Stimulated activated CD4-positive, alpha-beta T cell treated with anti-CD3 and anti-CD28 coated beads, Interleukin-1b, Interleukin-23, amount 100 ng/mL, for 24 hours (primary cell): ENCODE data around the gene IGFBP4.
"Not testable (repeated sequence)": the region's sequence is repeated elsewhere in the genome, so short reads cannot be mapped to it uniquely, and the experiment has no call there.

Source experiments
- DNase-seq, 4 experiments: peaks; one replicate each; pipeline ENCODE4 v3.0.0-alpha.2; 2020; ENCODE audit warnings: low read depth in 4 of 4, low spot score in 1 of 4

The IGFBP4 gene

DNA sequence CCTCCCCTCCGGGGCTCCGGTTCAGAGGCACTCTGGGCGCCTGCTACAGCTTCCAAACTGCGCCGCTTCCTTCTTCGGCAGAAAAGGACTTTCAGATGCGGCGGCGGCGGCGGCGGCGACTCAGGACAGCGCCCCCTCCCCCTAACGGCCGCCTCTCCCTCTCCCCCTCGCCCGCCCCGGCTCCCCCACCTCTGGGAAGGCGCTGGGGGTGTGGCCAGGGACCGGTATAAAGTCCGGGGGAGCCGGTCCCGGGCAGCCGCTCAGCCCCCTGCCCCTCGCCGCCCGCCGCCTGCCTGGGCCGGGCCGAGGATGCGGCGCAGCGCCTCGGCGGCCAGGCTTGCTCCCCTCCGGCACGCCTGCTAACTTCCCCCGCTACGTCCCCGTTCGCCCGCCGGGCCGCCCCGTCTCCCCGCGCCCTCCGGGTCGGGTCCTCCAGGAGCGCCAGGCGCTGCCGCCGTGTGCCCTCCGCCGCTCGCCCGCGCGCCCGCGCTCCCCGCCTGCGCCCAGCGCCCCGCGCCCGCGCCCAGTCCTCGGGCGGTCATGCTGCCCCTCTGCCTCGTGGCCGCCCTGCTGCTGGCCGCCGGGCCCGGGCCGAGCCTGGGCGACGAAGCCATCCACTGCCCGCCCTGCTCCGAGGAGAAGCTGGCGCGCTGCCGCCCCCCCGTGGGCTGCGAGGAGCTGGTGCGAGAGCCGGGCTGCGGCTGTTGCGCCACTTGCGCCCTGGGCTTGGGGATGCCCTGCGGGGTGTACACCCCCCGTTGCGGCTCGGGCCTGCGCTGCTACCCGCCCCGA, at the start of gene IGFBP4:
Gene IGFBP4 (plus strand): TSS at position 255 of the 792 bp plus-strand sequence. CDS start 286 bp downstream, at position 541.
- DNase-seq: peak in 3 of 4 experiments; percentile 36 to 62 (median 37)

DNA sequence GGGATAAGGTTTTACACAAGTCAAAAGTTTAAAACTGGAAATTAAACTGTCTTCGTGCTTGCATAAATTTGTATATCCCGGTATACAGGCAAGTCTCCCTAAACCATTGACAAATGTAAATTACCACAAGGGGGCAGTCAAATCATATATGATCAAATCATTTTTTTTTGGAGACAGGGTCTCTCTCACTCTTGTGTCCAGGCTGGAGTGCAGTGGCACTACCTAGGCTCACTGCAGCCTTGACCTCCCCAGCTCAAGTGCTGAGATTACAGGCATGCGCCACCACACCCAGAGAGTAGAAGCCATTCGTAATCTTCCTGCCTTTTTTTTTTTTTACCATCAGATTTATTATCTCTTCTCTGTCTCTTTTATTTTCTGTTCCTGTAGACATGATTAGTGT, 44.1 kb upstream of the IGFBP4 start:
- DNase-seq: no peak

DNA sequence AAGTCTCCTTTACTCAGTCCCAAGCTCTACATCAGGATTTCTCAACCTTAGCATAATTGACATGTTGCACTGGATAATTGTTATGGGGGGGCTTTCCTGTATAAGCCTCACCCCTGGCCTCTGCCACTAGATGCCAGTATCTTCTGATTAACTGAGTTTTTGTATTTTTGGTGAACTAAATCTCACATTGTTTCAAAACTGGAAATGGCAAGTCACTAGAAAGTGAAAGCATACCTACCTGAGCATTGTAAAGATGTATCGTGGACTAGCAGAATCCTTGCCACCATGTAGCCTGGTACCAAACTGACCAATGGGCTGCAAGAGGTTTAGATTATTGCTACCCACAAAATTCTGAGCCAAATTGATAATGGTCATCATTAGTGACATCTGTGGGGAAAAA, 40.6 kb upstream of the IGFBP4 start:
- no peak for DNase-seq

DNA sequence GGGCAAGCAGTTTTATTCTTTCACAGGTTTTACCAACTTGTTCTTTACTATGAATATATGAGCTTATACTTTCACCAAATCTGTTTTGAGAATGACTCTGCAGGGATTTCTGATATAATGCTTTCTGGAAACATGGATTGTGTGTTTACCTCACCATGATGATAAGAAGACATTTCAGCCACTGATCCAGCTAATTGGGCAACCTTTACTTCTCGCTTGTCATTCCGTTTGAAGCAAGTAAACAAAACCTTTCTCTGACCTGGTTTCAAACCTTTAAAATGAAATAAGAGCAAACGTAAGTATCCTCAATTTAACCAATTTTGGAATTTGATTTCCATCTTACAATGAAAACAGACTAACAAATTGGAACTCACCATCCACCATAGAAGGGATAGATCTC, 39.2 kb upstream of the IGFBP4 start:
- DNase-seq: no peak

GRCh38 chr17:40407460-40407859, 35.8 kb upstream of the IGFBP4 start:
- DNase-seq: no peak

DNA sequence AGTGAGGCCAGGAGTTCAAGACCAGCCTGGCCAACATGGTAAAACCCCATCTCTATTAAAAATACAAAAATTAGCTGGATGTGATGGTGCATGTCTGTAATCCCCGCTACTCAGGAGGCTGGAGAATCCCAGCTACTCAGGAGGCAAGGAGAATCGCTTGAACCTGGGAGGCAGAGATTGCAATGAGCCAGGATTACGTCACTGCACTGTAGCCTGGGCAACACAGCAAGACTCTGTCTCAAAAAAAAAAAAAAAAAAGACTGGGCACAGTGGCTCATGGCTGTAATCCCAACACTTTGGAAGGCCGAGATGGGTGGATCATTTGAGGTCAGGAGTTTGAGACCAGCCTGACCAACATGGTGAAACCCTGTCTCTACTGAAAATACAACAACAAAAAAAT, 33.7 kb upstream of the IGFBP4 start:
- DNase-seq: not testable (repeated sequence)

DNA sequence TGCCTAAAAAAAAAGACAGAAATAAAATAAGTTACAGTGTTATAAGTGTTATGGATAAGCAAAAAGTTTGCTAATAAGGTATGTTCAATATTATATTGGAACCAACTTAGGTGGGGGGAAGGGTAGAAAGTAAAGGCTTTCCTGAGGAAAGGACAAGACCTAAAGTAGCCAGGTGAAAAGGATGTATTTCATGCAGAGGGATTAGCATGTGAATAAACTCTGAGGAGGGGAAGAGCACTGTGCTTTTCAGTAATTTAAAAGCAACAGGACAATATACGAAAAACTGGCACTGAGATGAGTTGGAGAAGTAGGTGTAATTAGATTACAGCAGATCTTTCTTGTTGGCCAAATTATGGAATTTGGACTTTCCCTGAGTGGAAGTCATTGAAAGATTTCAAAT, 33.2 kb upstream of the IGFBP4 start:
- no peak for DNase-seq

DNA sequence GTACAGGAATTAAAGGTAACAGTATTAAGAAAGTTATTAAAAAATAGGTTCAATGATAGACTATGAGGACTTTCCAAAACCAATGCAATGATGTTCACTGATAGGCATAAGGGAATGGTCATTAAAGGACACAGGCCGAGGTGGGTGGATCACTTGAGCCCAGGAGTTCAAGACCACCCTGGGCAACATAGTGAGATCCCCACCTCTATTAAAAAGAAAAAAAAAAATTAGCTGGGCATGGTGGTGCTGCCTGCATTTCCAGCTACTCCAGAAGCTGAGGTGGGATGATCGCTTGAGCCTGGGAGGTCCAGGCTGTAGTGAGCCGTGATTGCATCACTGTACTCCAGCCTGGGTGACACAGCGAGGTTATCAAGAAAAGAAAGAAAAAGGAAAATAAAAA, 31.4 kb upstream of the IGFBP4 start:
- no peak for DNase-seq

- no peak for DNase-seq
Observed at GRCh38 chr17:40412880-40413279, 30.4 kb upstream of the IGFBP4 start.

GRCh38 chr17:40414312-40414711, 28.9 kb upstream of the IGFBP4 start:
- DNase-seq: not testable (repeated sequence)

- DNase-seq: no peak
Observed at GRCh38 chr17:40415390-40415789, 27.9 kb upstream of the IGFBP4 start.

DNA sequence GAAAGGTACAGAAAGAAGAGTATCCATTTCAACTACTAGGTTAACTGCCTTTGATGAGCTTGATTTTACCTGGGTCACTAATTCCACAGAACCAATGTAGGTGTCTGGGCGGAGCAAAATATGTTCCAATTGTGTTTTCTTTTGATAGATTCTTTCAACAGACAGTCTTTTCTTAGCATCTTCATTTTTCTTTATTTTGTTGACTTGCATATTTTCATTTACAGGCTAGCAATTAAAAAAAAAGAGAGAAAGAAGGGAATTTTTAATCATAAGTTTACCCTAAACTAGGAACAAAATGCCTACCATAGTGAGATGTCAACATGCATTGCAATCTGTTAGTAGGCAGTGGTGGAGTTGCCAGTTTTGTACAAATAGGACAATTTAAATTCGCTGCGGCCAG, 26.6 kb upstream of the IGFBP4 start:
- no peak for DNase-seq

DNA sequence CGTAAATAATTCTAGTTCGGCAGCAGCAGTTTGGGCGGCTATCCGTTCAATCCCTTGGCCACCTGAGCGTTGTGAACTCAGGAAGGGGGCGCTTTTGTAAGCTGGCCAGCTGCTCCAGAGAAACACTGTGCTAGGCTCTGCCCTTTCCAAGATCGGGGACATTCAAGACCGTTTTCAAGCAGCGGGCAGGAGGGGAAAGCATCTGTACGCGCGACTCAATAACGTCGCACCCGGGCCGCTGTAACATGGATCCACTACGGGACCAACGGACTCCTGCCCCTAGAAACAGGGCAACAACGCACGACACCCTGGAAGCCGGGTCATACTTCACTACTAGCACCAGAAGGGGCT, 26.0 kb upstream of the IGFBP4 start:
- DNase-seq: peak in 2 of 4 experiments; percentile 8 to 12

DNA sequence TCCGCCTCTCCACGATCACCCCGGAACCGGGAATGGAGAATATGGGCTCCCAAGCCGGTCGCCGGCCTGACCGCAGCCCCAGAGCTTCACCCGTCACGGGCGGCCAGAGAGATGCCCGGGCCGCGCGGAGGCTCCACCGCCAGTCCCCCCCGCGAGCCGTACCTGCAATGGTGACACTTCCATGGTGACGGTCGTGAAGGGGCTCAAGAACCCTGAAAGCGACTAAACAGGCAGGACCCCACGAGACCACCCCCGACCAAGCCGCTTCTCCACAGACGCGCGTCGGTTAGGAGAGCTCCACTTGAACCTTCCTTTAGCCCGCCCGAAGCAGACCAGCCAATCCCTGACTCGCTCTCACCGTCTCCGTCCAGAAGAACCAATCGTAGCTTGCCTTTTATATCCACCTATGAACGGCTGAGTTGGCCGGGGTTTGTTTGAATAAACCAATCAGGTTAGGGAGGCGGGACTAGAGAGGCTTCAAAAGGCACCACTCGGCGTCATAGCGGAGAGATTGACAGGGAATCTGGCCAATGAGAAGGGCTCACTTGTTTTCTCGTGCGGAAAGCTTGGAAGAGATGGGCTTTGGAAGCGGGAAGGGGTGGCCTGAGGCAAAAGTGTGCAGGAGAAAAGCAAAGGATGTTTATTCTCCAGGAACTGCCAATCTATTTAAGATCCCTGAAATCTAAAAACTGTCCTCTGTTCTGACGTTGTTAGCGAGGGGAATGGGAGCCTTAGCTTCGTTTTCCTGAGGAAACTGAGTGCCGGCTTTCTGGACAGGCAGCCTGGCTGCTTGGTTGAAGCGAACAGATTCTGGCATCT, 25.4 kb upstream of the IGFBP4 start, which contains the start of gene TOP2A:
Gene TOP2A (minus strand): TSS at position 288 of the 819 bp plus-strand sequence. CDS start 105 bp downstream, at position 183.
- DNase-seq: peak; percentile 87 to 92 (median 89)

DNA sequence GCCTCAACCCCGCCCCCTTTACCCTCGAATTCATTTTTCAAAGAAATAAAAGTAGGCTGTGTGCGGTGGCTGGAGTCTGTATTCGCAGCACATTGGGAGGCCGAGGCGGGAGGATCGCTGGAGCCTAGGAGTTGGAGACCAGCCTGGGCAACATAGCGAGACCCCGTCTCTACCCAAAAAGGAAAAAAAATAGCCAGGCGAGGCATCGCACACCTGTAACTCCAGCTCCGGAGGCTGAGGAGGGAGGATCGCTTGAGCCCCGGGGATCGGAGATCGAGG, 24.9 kb upstream of the IGFBP4 start:
- no peak for DNase-seq

DNA sequence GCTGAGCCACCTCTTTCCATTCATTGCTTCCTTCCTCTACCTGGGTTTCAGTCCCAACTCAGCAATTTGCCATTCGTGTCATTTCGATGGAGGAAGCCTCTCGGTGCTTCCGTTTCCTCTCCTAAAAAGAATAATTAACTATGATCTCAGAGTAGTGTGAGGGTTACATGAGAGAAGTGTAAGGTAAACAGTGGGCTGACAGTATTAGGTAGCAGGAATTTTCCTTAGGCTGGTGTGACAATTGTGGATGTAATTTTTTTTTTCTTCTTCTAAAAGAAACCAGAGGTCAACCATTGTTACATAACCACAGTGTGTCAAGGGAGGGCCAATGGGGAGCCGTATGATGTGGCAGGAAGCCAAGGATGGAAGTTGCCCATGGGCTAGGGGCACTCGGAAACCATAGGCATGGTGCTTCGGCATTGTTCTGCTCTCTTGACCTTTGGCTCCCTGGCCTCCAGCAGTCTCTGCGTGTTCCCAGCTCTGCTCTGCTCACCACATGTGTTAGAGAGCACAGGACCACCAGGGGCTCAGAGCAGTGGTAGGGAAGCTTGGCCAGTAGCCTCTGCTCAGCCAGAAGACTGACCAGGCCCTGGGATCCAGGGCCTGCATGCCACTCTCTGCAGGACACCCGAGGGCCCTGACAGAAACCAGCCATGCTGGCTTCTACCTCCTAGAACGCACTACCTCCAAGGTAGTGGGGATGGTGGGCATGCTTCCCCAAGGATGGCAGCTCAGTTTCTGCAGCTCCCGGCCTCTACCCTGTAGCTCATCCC, 23.5 kb upstream of the IGFBP4 start:
- DNase-seq: no peak

DNA sequence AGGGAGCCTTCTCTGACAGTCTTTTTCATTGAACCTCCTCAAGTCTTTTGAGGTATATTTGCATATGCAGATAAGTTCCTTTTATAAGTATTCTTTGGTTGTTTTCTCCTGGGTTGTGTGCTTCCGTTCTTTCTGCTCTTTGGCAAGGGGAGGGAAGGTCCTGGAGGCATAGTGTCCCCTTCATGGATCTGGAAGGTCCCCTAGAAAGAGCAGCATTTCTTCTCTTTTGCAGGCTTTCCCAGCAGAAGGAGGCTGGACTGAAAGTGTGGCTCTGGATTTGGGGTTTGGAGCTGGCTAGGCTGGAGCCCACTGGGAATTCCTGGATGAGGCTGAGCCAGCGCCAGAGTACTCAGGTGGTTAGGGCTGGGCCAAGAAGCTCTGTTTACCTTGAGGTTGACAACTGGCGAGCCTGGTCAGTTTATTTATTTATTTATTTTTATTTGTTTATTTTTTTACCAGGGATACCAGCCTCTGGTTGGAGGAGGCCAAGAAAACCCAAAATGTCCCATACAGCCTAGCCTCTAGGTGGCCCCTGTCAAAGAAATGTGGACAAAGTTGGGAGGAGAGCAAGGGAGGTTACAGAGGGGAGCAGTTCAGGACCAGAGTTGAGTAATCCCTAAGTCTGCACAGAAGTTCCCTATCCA, 20.1 kb upstream of the IGFBP4 start:
- no peak for DNase-seq

DNA sequence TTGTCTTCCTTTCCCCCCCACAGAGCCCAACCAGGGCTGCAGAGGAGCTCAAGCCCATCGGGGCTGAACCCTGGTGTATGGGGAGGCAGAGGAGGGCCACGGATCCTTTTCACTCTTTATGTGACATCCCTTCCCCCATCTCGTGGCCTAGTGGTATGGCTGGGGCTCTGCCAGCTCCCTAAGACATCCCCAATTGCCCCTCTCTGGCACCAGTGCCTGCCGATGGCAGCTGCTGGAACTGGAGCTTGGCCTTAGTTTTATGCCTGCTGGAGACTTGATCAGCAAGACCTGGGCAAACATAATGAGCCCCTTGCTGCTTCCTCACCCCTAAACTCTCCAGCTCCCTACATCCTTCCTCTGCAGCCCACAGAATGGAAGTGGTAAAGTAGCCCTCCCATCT, 17.5 kb upstream of the IGFBP4 start:
- DNase-seq: no peak

- no peak for DNase-seq
Observed at GRCh38 chr17:40427002-40427491, 16.2 kb upstream of the IGFBP4 start.

DNA sequence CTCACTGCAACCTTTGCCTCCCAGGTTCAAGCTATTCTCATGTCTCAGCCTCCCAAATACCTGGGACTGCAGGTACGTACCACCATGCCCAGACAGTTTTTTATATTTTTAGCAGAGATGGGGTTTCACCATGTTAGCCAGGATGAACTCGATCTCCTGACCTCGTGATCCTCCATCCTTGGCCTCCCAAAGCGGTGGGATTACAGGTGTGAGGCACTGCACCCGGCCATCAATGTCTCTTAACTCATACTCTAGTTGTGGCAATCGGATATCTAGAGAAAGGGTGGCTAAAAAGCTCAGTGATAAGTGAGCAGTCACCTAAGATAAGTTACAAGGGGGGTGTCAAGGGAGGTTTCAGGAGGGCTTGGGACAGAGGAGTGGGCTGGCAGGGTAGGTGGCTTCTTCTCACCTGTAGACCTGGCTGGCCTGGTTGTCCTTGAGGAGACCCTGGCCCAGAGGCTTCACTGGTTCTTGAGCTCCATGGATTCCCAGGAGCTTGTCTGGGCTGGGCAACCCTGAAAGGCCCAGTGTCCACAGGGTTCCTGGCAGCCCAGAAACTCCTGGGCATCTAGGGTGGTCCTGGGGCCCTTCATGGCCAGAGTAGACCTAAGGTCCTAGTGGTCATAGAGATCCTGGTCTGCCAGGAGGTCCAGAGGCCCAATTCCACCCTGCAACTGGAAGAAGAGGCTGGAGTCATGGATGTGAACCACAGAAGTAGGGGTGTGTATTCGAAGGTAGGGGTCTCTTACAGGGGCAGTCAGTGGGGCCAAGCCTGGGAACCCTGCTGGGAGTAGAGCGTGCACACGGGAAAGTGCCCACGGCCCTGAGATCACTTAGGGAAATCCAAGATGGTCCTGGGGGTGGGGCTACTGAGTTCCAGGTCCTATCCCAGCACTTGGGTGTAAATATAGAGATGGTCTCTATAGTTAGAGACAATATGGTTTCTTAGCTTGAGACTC, 12.7 kb upstream of the IGFBP4 start:
- no peak for DNase-seq
